ENCODE data around the gene GATB. TPM values are rescaled to one million over a fixed set of nuclear protein-coding genes. Genes with fewer than 3 reads are reported as not detected.

The GATB gene
- total RNA-seq, 1 donor from 2014 or later: 15.7 TPM

DNA sequence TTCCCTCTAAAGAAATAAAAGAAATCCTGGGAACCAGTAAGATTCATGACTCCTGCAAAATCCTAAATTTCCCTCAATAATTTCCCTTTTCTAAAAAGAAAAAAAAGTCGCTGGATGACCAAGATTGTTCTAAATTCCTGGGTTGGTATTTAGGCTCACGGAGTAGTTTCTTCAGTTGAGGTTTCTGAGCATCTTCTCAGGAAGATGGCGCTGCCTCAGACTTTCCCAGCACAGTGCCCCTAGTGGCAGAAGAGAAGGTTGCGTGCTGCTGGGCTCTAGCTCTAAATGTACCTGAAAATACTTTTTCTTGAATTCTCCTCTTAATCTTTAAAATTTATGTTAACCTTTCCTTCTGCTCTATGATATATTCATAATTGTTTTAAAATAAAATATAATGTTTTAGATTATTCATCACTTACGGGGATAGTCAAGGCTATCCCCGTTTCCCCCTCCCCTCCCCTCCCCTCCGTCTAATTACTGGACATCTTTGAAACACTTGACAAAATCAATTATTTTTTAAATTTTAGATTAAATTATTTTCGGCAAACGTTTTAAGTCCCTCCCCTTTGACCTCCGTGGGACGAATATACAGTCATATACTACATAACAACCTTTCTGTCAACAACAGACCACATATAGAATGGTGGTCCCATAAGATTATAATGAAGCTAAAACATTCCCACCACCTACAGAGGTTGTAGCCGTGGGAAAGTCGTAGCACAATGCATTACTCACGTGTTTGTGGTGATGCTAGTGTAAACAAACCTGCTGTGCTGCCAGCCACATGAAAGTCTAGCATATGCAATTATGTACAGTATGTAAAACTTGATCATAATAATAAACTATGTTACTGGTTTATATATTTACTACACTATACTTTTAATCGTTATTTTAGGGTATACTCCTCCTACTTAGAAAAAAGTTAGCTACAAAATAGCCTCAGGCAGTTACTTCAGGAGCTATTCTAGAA, 41.0 kb upstream of the GATB start:
- TF ChIP-seq, protein P1, sequence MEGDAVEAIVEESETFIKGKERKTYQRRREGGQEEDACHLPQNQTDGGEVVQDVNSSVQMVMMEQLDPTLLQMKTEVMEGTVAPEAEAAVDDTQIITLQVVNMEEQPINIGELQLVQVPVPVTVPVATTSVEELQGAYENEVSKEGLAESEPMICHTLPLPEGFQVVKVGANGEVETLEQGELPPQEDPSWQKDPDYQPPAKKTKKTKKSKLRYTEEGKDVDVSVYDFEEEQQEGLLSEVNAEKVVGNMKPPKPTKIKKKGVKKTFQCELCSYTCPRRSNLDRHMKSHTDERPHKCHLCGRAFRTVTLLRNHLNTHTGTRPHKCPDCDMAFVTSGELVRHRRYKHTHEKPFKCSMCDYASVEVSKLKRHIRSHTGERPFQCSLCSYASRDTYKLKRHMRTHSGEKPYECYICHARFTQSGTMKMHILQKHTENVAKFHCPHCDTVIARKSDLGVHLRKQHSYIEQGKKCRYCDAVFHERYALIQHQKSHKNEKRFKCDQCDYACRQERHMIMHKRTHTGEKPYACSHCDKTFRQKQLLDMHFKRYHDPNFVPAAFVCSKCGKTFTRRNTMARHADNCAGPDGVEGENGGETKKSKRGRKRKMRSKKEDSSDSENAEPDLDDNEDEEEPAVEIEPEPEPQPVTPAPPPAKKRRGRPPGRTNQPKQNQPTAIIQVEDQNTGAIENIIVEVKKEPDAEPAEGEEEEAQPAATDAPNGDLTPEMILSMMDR (IDR thresholded peaks at IDR 0.05; ENCODE audit: unreplicated experiment): peak; percentile 82
- DNase-seq (ENCODE audit: low spot score, unreplicated experiment): no peak
- H3K27ac Mint-ChIP-seq: no peak overlapping the region
- H3K36me3 Mint-ChIP-seq (ENCODE audit: insufficient read depth): no peaks in the 10 kb centered on the region
- H3K4me3 Mint-ChIP-seq (ENCODE audit: low read depth): no peak overlapping the region
- peaks cover 9% of the 10 kb centered on the region for H3K27me3 Mint-ChIP-seq
- H3K9me3 Mint-ChIP-seq (ENCODE audit: low read depth): no peaks in the 10 kb centered on the region
- no peaks in the 10 kb centered on the region for H3K4me1 Mint-ChIP-seq (ENCODE audit: low read depth)

DNA sequence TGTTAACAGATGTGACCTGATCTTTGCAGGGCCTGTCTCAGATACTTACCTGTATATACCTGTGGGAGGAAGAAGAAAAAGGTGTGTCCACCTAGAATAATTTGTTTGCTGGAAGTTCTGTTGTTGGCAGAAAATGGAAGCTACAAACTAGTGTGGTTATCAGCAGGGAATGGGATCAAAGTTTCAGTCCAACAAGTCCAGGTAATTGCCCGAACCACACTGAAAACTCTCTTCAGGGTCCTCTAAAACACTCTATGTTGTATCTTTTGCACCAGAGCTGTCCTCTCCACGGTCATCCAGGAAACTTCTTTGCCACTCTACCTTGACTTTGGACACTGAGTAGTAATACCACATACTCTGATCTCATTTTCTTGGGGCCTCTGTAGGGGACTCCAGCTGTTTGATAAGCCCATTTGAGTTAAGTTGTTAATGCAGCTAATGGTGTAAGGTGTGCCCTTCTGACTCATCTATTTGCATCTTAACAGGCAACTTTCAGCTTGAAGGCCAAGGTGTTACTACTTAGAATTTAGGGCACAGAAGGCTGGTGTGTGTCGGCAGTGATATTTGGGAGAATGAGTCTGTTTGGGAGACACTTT, 38.7 kb upstream of the GATB start:
- Mint-ChIP-seq H3K27me3 (peaks cover 16% of the 10 kb centered on the region), H3K9me3 (ENCODE audit: low read depth) (no peaks in the 10 kb centered on the region), H3K4me1 (ENCODE audit: low read depth) (no peaks in the 10 kb centered on the region), H3K27ac (no peak overlapping the region), H3K4me3 (ENCODE audit: low read depth) (no peak overlapping the region), H3K36me3 (ENCODE audit: insufficient read depth) (no peaks in the 10 kb centered on the region)
- no peak for DNase-seq (ENCODE audit: low spot score, unreplicated experiment)
- TF ChIP-seq, protein P1 (IDR thresholded peaks at IDR 0.05; ENCODE audit: unreplicated experiment): no peak

DNA sequence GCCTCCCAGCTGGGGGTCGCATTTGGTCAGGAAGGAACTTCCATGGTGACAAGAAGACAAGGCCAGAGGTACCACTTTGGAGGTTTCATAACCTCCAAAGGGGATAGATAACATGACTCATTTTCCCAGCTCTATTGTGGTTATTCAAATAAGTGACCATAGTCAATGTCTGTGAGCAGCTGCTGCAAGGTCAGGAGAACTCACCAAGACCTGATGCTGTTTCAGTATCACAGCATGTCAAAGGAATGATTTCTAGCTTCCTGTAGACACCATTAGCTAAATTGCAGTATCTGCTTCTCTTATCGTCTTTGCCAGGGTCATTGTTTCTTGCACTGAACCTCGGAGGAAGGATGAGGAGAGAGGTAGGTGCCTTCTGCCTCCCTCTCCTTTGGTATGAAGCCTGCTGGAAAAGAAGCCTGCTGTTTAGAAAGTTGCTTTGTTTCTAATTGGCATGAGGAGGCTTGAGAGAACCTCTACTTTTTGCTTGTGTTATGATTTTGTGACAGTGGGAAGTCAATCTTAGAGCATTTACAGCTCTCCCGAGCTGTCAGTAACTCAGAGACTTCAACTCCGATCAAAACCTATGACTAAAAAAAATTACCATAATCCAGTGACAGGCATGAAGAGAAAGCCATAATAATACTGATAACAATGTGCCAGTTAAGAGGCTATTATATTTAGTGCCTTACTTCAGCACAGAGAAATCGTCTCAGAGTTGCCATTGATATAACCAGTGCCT, 38.0 kb upstream of the GATB start:
- no peaks in the 10 kb centered on the region for H3K36me3 Mint-ChIP-seq (ENCODE audit: insufficient read depth)
- no peak overlapping the region for H3K27ac Mint-ChIP-seq
- no peak overlapping the region for H3K4me3 Mint-ChIP-seq (ENCODE audit: low read depth)
- DNase-seq (ENCODE audit: low spot score, unreplicated experiment): no peak
- peaks cover 16% of the 10 kb centered on the region for H3K27me3 Mint-ChIP-seq
- TF ChIP-seq, protein P1 (IDR thresholded peaks at IDR 0.05; ENCODE audit: unreplicated experiment): no peak
- H3K4me1 Mint-ChIP-seq (ENCODE audit: low read depth): no peaks in the 10 kb centered on the region
- no peaks in the 10 kb centered on the region for H3K9me3 Mint-ChIP-seq (ENCODE audit: low read depth)

DNA sequence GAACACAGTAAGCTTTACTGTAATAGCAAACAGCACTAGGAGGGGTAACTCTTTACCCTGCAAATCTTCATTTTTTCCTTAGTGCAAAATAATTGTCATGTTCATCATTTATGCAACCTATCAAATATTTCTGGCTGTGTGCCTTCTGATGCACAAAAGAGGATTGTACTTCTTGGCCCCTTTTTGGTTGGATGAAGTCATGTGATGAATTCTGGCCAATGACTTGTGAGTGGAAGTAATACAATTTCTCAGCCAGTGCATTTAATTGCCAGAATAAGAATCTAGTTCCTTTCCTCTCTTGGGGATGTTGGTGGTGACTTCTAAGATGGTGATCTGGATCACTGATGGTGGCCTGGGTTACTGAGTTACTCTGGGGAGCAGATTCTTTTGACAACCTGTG, 37.0 kb upstream of the GATB start:
- no peak overlapping the region for H3K4me3 Mint-ChIP-seq (ENCODE audit: low read depth)
- no peak for DNase-seq (ENCODE audit: low spot score, unreplicated experiment)
- peaks cover 4% of the 10 kb centered on the region for H3K4me1 Mint-ChIP-seq (ENCODE audit: low read depth)

More for the DNA sequence above, 37.0 kb upstream of the GATB start:
- no peaks in the 10 kb centered on the region for H3K9me3 Mint-ChIP-seq (ENCODE audit: low read depth)
- no peaks in the 10 kb centered on the region for H3K36me3 Mint-ChIP-seq (ENCODE audit: insufficient read depth)
- no peak overlapping the region for H3K27ac Mint-ChIP-seq
- TF ChIP-seq, protein P1 (IDR thresholded peaks at IDR 0.05; ENCODE audit: unreplicated experiment): no peak
- H3K27me3 Mint-ChIP-seq: peaks cover 16% of the 10 kb centered on the region
